ENCODE measurements around the gene CREB3L2. TPM values are rescaled to one million over a fixed set of nuclear protein-coding genes. Genes with fewer than 3 reads are reported as not detected.

Gene CREB3L2
- total and polyA plus RNA-seq, 2 of the 4 experiments (the other 2 are of a cell fraction) = 42.3 to 57.9 TPM

DNA sequence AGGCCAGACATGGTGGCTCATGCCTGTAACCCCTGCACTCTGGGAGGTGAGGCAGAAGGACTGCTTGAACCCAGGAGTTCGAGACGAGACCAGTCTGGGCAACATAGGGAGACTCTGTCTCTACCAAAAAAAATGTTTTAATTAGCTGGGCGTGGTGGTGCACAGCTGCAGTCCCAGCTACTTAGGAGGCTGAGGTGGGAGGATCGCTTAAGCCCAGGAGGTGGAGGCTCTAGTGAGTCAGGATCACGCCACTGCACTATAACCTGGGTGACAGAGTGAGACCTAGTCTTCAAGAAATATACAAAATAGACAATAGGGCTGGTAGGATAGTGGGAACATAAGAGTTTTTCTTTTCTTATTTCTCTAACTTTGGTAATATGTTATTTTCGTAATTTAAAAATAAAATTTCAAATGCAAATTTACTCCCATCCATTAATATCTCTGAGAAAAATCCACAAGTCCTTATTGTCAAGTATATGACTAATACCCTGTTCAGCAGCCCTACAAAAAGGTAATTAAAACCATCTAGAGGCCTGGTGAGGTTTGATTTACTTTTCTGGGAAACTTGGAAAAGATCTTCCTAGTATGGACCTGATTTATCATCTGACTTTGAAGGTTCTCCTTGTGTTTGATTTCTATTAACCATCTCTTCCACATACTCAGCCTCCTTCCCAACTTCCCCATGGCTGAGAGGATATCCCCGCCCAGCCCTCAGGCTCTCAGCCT lies 50.0 kb downstream of the CREB3L2 start:
- peak overlapping the region; percentile 36 for H2BK120ac ChIP-seq (ENCODE audit: low read depth, low read length)
- TF ChIP-seq BHLHE40 (IDR thresholded peaks at IDR 0.05; ENCODE audit: low read depth, low read length) (no peak), CEBPB (IDR thresholded peaks at IDR 0.05; ENCODE audit: low read depth, low read length) (no peak)
- 0 out of 2 replicates have a peak overlapping the region, but pooled peaks have one; percentile 34 for H3K23ac ChIP-seq (ENCODE audit: low read depth, low read length)
- WGBS, 2 experiments (ENCODE audit: extremely low coverage in 2 of 2, insufficient read length in 1 of 2) = 100% methylated on average over 1 of the region's 7 CpGs; no CpG with 5 or more reads in 1 of the 2 experiments
- no peak overlapping the region for H3K9ac ChIP-seq (ENCODE audit: low read depth, low read length)
- no peak overlapping the region for H3K56ac ChIP-seq (ENCODE audit: extremely low read depth, insufficient read depth, low read length)
- dilution Hi-C loops (cut with HindIII; ENCODE audit: low sequenced_read_pairs, unreplicated experiment) = no loop called here
- no peaks in the 10 kb centered on the region for H3K9me3 ChIP-seq (ENCODE audit: control insufficient read depth, insufficient read depth, low read length)
- H3K18ac ChIP-seq (ENCODE audit: low read depth, low read length) = peak overlapping the region; percentile 36
- peak overlapping the region; percentile 61 for H2AK5ac ChIP-seq (ENCODE audit: low read depth, low read length)
- BruUV-seq (replicated peaks) = no TSS peak
- ChIA-PET CTCF (interaction anchor here (1.3 kb wide), 1 partner anchor 15 kb away, joined by 3 read pairs; no protein-coding TSS in a partner anchor), POLR2A (ENCODE audit: unreplicated experiment) (no interaction called here)
- no peak overlapping the region for H3K27ac ChIP-seq (ENCODE audit: insufficient read depth, low read length)
- H3K4me3 ChIP-seq (ENCODE audit: insufficient read depth, low read depth, low read length) = no peak overlapping the region
- ATAC-seq (ENCODE audit: low read depth) = no peak
- H4K8ac ChIP-seq (ENCODE audit: low read depth in 2 of 2, low read length in 2 of 2) = 0 out of 4 replicates have a peak overlapping the region, but pooled peaks of 1 of the 2 experiments have one; percentile 37
- in situ Hi-C loops (cut with MboI; ENCODE audit: low sequenced_read_pairs) = no loop called here
- H3K4me1 ChIP-seq (ENCODE audit: control insufficient read depth, insufficient read depth, low read length) = peaks cover 18% of the 10 kb centered on the region
- H2AK9ac ChIP-seq (replicated peaks; ENCODE audit: low read depth, low read length, poor library complexity) = no peak overlapping the region
- H3K4ac ChIP-seq (ENCODE audit: low read depth, low read length) = peak overlapping the region; percentile 28
- peaks cover 49 to 93% of the 10 kb centered on the region in 2 experiments for H3K79me1 ChIP-seq (ENCODE audit: low read depth in 1 of 2, low read length in 2 of 2)
- peak overlapping the region; percentile 42; the same call in 1 of the 2 replicates for H4K5ac ChIP-seq (ENCODE audit: low read depth, low read length)
- intact Hi-C loops (cut with micrococcal nuclease) = loop anchor here (2.0 kb wide), 1 partner anchor 15 kb away; no protein-coding TSS in a partner anchor
- peaks cover 3% of the 10 kb centered on the region; the same call in 1 of the 2 replicates for H3K36me3 ChIP-seq (ENCODE audit: control insufficient read depth, insufficient read depth, low read length)
- peak overlapping the region; percentile 72 for H2BK5ac ChIP-seq (ENCODE audit: low read depth, low read length, poor library complexity, severe bottlenecking)
- 0 out of 2 replicates have a peak overlapping the region, but pooled peaks have one; percentile 30 for H4K91ac ChIP-seq (ENCODE audit: insufficient read depth, low read depth, low read length)
- no peak overlapping the region for H3K4me2 ChIP-seq (ENCODE audit: low read depth, low read length)
- no peak overlapping the region for H2AFZ ChIP-seq (replicated peaks; ENCODE audit: low read length, poor library complexity)
- H3K27me3 ChIP-seq (ENCODE audit: control insufficient read depth, insufficient read depth, low read length) = no peaks in the 10 kb centered on the region
- DNase-seq = no peak
- H2BK20ac ChIP-seq (ENCODE audit: low read depth, low read length) = peak overlapping the region; percentile 22; the same call in 1 of the 2 replicates
- H3K14ac ChIP-seq (replicated peaks; ENCODE audit: low read depth, low read length) = peak overlapping the region; percentile 61; the same call in 1 of the 2 replicates
- H3K9me1 ChIP-seq (ENCODE audit: insufficient read depth, low read length) = peaks cover 24% of the 10 kb centered on the region
- H2BK15ac ChIP-seq (ENCODE audit: low read depth, low read length) = 0 out of 3 replicates have a peak overlapping the region, but pooled peaks have one; percentile 23
- peaks cover 84% of the 10 kb centered on the region for H4K20me1 ChIP-seq (ENCODE audit: insufficient read depth, low read length)
